ENCODE results near the gene WBP1L. TPM values are rescaled to one million over a fixed set of nuclear protein-coding genes. Genes with fewer than 3 reads are reported as not detected.

WBP1L gene
- total and polyA plus RNA-seq, 2 of the 13 experiments (the other 11 are each of a cell fraction or from before 2014, with no cell fraction given), result 8.3 to 12.3 TPM

GRCh38 chr10:102796407-102797176, 52.8 kb downstream of the WBP1L start:
- H3K9me3 ChIP-seq (ENCODE audit: low read length), result no peaks in the 10 kb centered on the region
- H3K4me2 ChIP-seq (ENCODE audit: low read depth, low read length), result no peak overlapping the region
- H3K27me3 ChIP-seq (ENCODE audit: control insufficient read depth in 1 of 2, insufficient read depth in 2 of 2, low read length in 2 of 2), result no peaks in the 10 kb centered on the region
- ATAC-seq (no peak), DNase-seq (ENCODE audit: low spot score) (no peak), FAIRE-seq (no peak)
- H3K9ac ChIP-seq (ENCODE audit: insufficient read depth, low read depth, low read length), result no peak overlapping the region
- 74% methylated on average over 9 of the region's 9 CpGs for WGBS (ENCODE audit: low lambda C conversion rate)
- TF ChIP-seq, protein P1, sequence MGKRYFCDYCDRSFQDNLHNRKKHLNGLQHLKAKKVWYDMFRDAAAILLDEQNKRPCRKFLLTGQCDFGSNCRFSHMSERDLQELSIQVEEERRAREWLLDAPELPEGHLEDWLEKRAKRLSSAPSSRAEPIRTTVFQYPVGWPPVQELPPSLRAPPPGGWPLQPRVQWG (CRISPR knock-in tag; IDR thresholded peaks at IDR 0.05; ENCODE audit: borderline replicate concordance, low read depth), result no peak
- no peak for TF ChIP-seq ZNF513 (CRISPR knock-in tag; conservative IDR thresholded peaks at IDR 0.05)
- TF ChIP-seq SATB2 (CRISPR knock-in tag; IDR thresholded peaks at IDR 0.05), result no peak
- peak in 1 of 2 experiments; percentile 67; a peak in 3 of 4 replicates for TF ChIP-seq MAFK (conservative IDR thresholded peaks at IDR 0.05 in 1 of 2, IDR thresholded peaks at IDR 0.05 in 1 of 2; ENCODE audit: low read length in 2 of 2)
- TF ChIP-seq ZNF7 (CRISPR knock-in tag; IDR thresholded peaks at IDR 0.05), result no peak
- TF ChIP-seq, protein P2, sequence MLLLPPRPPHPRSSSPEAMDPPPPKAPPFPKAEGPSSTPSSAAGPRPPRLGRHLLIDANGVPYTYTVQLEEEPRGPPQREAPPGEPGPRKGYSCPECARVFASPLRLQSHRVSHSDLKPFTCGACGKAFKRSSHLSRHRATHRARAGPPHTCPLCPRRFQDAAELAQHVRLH (CRISPR knock-in tag; IDR thresholded peaks at IDR 0.05; ENCODE audit: borderline replicate concordance, low read depth), result no peak
- TF ChIP-seq CAMTA2 (CRISPR knock-in tag; IDR thresholded peaks at IDR 0.05; ENCODE audit: borderline replicate concordance), result no peak
- no peak for TF ChIP-seq ATAD3A (CRISPR knock-in tag; IDR thresholded peaks at IDR 0.05)
- TF ChIP-seq ZNF264 (CRISPR knock-in tag; IDR thresholded peaks at IDR 0.05), result no peak
- peak; percentile 54 for TF ChIP-seq MAFF (IDR thresholded peaks at IDR 0.05; ENCODE audit: low read depth, low read length)
- no peak for TF ChIP-seq POLR2AphosphoS5 (IDR thresholded peaks at IDR 0.05; ENCODE audit: low read depth, low read length)
- TF ChIP-seq KAT7 (CRISPR knock-in tag; IDR thresholded peaks at IDR 0.05; ENCODE audit: borderline replicate concordance), result no peak
- intact Hi-C loops (cut with micrococcal nuclease; ENCODE audit: unreplicated experiment) (no loop called here), in situ Hi-C loops (cut with HindIII; ENCODE audit: extremely low pct_ligation_motif_present, low pct_unique_long_range_greater_than_20kb) (no loop called here)
- CTCF ChIA-PET (ENCODE audit: low intra/inter-chr PET ratio, low total read pairs), result no interaction called here
- BruUV-seq (replicated peaks), result no TSS peak
- no peak overlapping the region for H3K4me3 ChIP-seq (replicated peaks in 1 of 3; ENCODE audit: insufficient read depth in 1 of 3, low read depth in 2 of 3, low read length in 3 of 3)
- peaks cover 3 to 7% of the 10 kb centered on the region in 2 experiments; a peak in 3 of 5 replicates for H3K36me3 ChIP-seq (replicated peaks in 1 of 2; ENCODE audit: control insufficient read depth in 1 of 2, insufficient read depth in 2 of 2, low read length in 2 of 2)
- no peaks in the 10 kb centered on the region for H4K20me1 ChIP-seq (ENCODE audit: insufficient read depth, low read length)
- H3K4me1 ChIP-seq (ENCODE audit: insufficient read depth, low read length), result peaks cover 35% of the 10 kb centered on the region
- H3K79me2 ChIP-seq (ENCODE audit: insufficient read depth, low read length), result no peaks in the 10 kb centered on the region
- no peak overlapping the region for H3K27ac ChIP-seq (ENCODE audit: extremely low read length, insufficient read depth, low read length)
- POLR2A ChIA-PET, result no interaction called here
- H2AFZ ChIP-seq (ENCODE audit: low read length), result no peak overlapping the region
